PFSK-1 (cell line): ENCODE measurements around the gene CYS1.

Experiments
- FOXP2 ChIP-seq: optimal IDR thresholded peaks from 2 replicates; pipeline ENCODE3; 2011; ENCODE audit warnings: borderline replicate concordance, control low read depth, inconsistent platforms; ENCODE audit not compliant: insufficient read depth; ENCODE audit errors: extremely low read length, extremely low read depth
- POLR2AphosphoS5 ChIP-seq: IDR thresholded peaks from 2 replicates; pipeline ENCODE4 v1.6.1; 2012; ENCODE audit warnings: low read depth, mild to moderate bottlenecking, control low read depth, low read length, moderate library complexity
- REST ChIP-seq, 2 experiments: IDR thresholded peaks; 2 replicates each; pipeline versions ENCODE4 v1.6.1 to v1.8.0; 2011 to 2012; ENCODE audit warnings: low read depth in 2 of 2, low read length in 2 of 2, control low read depth in 1 of 2, inconsistent platforms in 1 of 2, mild to moderate bottlenecking in 1 of 2, moderate library complexity in 1 of 2; ENCODE audit not compliant: insufficient read depth in 1 of 2
- SIN3A ChIP-seq: IDR thresholded peaks from 2 replicates; pipeline ENCODE4 v1.6.1; 2012; ENCODE audit warnings: mild to moderate bottlenecking, low read length, moderate library complexity, borderline replicate concordance; ENCODE audit not compliant: insufficient read depth
- TAF1 ChIP-seq: IDR thresholded peaks from 2 replicates; pipeline ENCODE4 v1.6.1; 2012; ENCODE audit warnings: low read length, control low read depth, borderline replicate concordance; ENCODE audit not compliant: insufficient read depth

Gene CYS1

GRCh38 chr2:10048501-10049171 lies 31.6 kb downstream of the CYS1 start:
- TF ChIP-seq TAF1 (no peak), REST (IDR thresholded peaks at IDR 0.05; ENCODE audit: insufficient read depth in 1 of 2, low read depth in 2 of 2, low read length in 2 of 2) (no peak)

GRCh38 chr2:10047616-10048500 lies 32.4 kb downstream of the CYS1 start:
- TF ChIP-seq TAF1 (no peak), REST (IDR thresholded peaks at IDR 0.05; ENCODE audit: insufficient read depth in 1 of 2, low read depth in 2 of 2, low read length in 2 of 2) (no peak), POLR2AphosphoS5 (no peak), FOXP2 (no peak), SIN3A (no peak)

GRCh38 chr2:10046931-10047330 lies 33.3 kb downstream of the CYS1 start:
- TF ChIP-seq TAF1, result no peak
- TF ChIP-seq POLR2AphosphoS5, result no peak
- no peak for TF ChIP-seq SIN3A
- TF ChIP-seq FOXP2, result no peak
- TF ChIP-seq REST (IDR thresholded peaks at IDR 0.05; ENCODE audit: insufficient read depth in 1 of 2, low read depth in 2 of 2, low read length in 2 of 2), result no peak

GRCh38 chr2:10045561-10046355 lies 34.5 kb downstream of the CYS1 start:
- TF ChIP-seq SIN3A (no peak), REST (IDR thresholded peaks at IDR 0.05; ENCODE audit: insufficient read depth in 1 of 2, low read depth in 2 of 2, low read length in 2 of 2) (no peak), TAF1 (no peak), POLR2AphosphoS5 (no peak), FOXP2 (no peak)
